ENCODE results near the gene ACSS1.

ACSS1 gene

DNA sequence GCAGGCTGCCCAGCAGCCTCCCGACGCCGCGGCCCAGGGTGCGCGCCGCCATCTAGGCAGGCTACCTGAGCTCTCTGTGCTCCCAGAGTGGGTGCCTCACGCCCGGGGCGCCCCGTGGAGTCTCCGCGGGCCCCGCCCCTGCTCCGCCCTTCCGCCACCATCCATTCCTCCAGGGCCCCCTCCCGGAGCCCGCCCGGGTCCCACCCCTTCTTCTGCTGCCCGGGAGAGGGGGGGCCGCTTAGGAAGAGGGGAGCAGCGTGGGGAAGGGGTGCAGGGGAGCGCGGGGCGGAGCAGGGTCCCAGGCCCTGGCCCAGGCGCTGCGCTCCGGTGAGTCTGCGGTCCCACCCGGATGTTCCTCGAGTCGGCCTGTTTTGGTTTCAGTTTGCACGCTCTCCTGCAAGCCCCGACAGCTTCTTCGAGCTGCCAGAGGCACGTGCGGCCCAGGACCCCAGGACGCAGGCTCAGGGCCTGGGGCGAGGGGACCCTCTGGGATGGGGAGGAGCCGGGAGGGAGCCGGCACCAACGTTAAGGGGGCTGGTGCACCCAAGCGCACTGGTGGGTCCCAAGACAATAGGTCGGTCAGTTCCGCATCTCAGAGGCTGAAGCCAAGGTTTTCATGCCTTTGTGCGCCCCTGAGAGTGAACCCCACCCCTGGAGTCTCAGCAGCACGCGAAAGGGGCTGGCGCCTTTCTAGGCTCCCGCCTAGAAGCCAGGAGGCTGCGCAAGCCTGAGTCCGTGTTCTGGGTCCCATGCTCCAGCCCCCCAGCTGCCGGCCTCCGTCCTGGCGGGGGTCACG, at the start of gene ACSS1:
Gene ACSS1, minus strand, starts transcription at position 89 of the 796 bp plus-strand sequence. Its CDS starts 37 bp downstream, at position 52.
- in situ Hi-C loops (cut with HindIII; ENCODE audit: low sequenced_read_pairs), result no loop called here
- no peak for TF ChIP-seq CTCF (IDR thresholded peaks at IDR 0.05; ENCODE audit: low read depth, low read length)
- DNase-seq (ENCODE audit: low read depth, low spot score), result peak; percentile 25
- H3K4me3 ChIP-seq (ENCODE audit: low read depth, low read length), result peak within 1 kb of the TSS; percentile 51

GRCh38 chr20:25103526-25103925, 45.6 kb upstream of the ACSS1 start:
- TF ChIP-seq CTCF (IDR thresholded peaks at IDR 0.05; ENCODE audit: low read depth, low read length), result no peak
- in situ Hi-C loops (cut with HindIII; ENCODE audit: low sequenced_read_pairs), result no loop called here
- no peak for DNase-seq (ENCODE audit: low read depth, low spot score)
- no peak overlapping the region for H3K4me3 ChIP-seq (ENCODE audit: low read depth, low read length)

- DNase-seq (ENCODE audit: low read depth, low spot score), result no peak
- no peak overlapping the region for H3K4me3 ChIP-seq (ENCODE audit: low read depth, low read length)
- in situ Hi-C loops (cut with HindIII; ENCODE audit: low sequenced_read_pairs), result no loop called here
- TF ChIP-seq CTCF (IDR thresholded peaks at IDR 0.05; ENCODE audit: low read depth, low read length), result no peak
Measured at GRCh38 chr20:25100914-25101313, 43.0 kb upstream of the ACSS1 start.

GRCh38 chr20:25099601-25100140, 41.7 kb upstream of the ACSS1 start:
- no peak overlapping the region for H3K4me3 ChIP-seq (ENCODE audit: low read depth, low read length)
- DNase-seq (ENCODE audit: low read depth, low spot score), result no peak
- TF ChIP-seq CTCF (IDR thresholded peaks at IDR 0.05; ENCODE audit: low read depth, low read length), result no peak
- in situ Hi-C loops (cut with HindIII; ENCODE audit: low sequenced_read_pairs), result no loop called here

GRCh38 chr20:25097498-25097897, 39.6 kb upstream of the ACSS1 start:
- no peak for TF ChIP-seq CTCF (IDR thresholded peaks at IDR 0.05; ENCODE audit: low read depth, low read length)
- in situ Hi-C loops (cut with HindIII; ENCODE audit: low sequenced_read_pairs), result no loop called here
- no peak for DNase-seq (ENCODE audit: low read depth, low spot score)
- H3K4me3 ChIP-seq (ENCODE audit: low read depth, low read length), result no peak overlapping the region

- no peak overlapping the region for H3K4me3 ChIP-seq (ENCODE audit: low read depth, low read length)
- TF ChIP-seq CTCF (IDR thresholded peaks at IDR 0.05; ENCODE audit: low read depth, low read length), result no peak
- in situ Hi-C loops (cut with HindIII; ENCODE audit: low sequenced_read_pairs), result no loop called here
- no peak for DNase-seq (ENCODE audit: low read depth, low spot score)
Measured at GRCh38 chr20:25090492-25091429, 32.8 kb upstream of the ACSS1 start.

Data from astrocyte of the spinal cord (primary cell).